Measurements from ENCODE around the gene ACSS1.

DNA sequence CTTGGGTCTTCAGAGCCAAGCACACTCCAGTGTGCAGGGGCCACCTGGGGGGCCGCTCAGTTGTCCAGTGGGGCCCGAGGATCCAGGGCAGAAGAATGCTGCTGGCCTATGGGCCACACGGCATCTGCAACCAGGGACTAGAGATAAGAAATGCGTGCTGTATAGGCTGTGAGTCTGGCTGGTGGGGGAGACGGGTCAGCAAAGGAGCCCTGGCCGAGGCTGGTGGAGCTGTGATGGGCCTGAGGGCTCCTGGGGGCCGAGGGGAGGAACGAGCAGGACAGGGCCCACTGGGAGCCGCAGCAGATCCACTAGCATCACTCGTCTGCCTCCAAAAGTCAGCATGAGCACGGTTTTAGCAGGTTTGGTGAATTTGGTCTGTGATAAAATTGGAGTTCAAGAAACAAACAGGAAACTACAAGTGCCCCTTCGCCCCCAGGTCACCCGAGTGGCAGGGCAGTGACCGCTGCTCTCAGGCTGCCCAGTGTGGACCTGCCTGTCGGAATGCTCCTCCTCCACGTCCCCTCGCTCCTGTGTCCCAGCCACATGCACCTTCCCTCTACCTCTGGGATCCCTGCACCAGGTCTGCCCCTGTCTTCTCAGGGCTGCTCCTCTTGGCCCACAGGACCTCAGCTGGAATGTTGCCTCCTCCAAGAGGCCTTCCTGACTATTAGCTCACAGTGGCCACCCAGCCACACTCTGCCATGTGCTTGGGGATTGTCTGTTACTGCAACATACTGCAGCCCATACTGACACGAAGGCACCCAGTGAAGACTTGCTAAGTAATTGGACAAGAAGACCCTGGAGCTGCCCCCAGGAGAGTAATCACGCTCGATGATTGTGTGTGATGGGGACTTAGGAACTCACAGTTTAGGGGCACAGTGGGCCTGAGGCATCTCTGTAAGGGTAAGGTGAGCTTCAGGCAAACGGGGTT, 10.9 kb downstream of the ACSS1 start:
- TF ChIP-seq CTCF (IDR thresholded peaks at IDR 0.05): no peak
- no peak for TF ChIP-seq EP300 (IDR thresholded peaks at IDR 0.05)
- TF ChIP-seq POLR2A (IDR thresholded peaks at IDR 0.05): no peak

Measured in tibial nerve (tissue), 4 donors.